MCF 10A (cell line): ENCODE data around the gene UNCX. TPM values are rescaled to one million over a fixed set of nuclear protein-coding genes. Genes with fewer than 3 reads are reported as not detected.
A peak's percentile ranks its signal among the peaks of the same experiment; 100 is the strongest.

Experiments used
- BruUV-seq: library from RNA; stranded (reverse); fragments of 400-500 nt; replicated peaks from 2 replicates; lab custom pipeline; 2021; lab: Mats Ljungman, UMichigan
- CTCF ChIA-PET: fragments of 300-600 bp; sonication (Branson Sonifier 250); formaldehyde crosslinking; extraction: SDS; loops from one replicate; lab custom pipeline; 2021; ENCODE audit warnings: antibody characterized with exemption, inconsistent platforms; lab: Yijun Ruan, JAX
- POLR2A ChIA-PET: fragments of 300-600, 350-650 bp; sonication (Branson Sonifier 250); formaldehyde crosslinking; extraction: SDS; loops from one replicate; lab custom pipeline; 2020; ENCODE audit warnings: antibody characterized with exemption, inconsistent platforms; lab: Yijun Ruan, JAX
- DNase-seq: peaks from one replicate; pipeline ENCODE4 v3.0.0-alpha.2; 2018; ENCODE audit not compliant: unreplicated experiment
- H3K27ac Mint-ChIP-seq: one replicate; pipeline ENCODE4 v1.8.0; 2022; ENCODE audit warnings: mild to moderate bottlenecking, low read depth, mixed read lengths; ENCODE audit not compliant: unreplicated experiment
- H3K27me3 Mint-ChIP-seq: one replicate; pipeline ENCODE4 v1.8.0; 2022; ENCODE audit warnings: mixed read lengths; ENCODE audit not compliant: insufficient read depth, unreplicated experiment
- H3K36me3 Mint-ChIP-seq: one replicate; pipeline ENCODE4 v1.8.0; 2022; ENCODE audit warnings: mild to moderate bottlenecking, moderate library complexity, mixed read lengths; ENCODE audit not compliant: insufficient read depth, unreplicated experiment
- H3K4me1 Mint-ChIP-seq: one replicate; pipeline ENCODE4 v1.8.0; 2022; ENCODE audit warnings: mixed read lengths; ENCODE audit not compliant: insufficient read depth, unreplicated experiment
- H3K4me3 Mint-ChIP-seq: one replicate; pipeline ENCODE4 v1.8.0; 2022; ENCODE audit warnings: mild to moderate bottlenecking, moderate library complexity, mixed read lengths; ENCODE audit not compliant: unreplicated experiment
- H3K9me3 Mint-ChIP-seq: one replicate; pipeline ENCODE4 v1.8.0; 2022; ENCODE audit warnings: mixed read lengths; ENCODE audit not compliant: unreplicated experiment
- intact Hi-C: fragments of 100-400 bp; cut with micrococcal nuclease; formaldehyde crosslinking; loops from 2 replicates; pipeline ENCODE4 v1.14.1; 2022
- total RNA-seq: library from RNA; stranded (reverse); gene quantifications from 2 replicates; pipeline ENCODE4 v1.2.3, GENCODE V29; 2022
- TF ChIP-seq, protein P1 (sequence below): fragments of 200-600 bp; IDR thresholded peaks from one replicate; pipeline ENCODE4 v1.8.0; 2022; ENCODE audit warnings: antibody characterized with exemption, mild to moderate bottlenecking; ENCODE audit not compliant: unreplicated experiment

Gene UNCX
- total RNA-seq, 1 experiment from 2014 or later, result not detected

DNA sequence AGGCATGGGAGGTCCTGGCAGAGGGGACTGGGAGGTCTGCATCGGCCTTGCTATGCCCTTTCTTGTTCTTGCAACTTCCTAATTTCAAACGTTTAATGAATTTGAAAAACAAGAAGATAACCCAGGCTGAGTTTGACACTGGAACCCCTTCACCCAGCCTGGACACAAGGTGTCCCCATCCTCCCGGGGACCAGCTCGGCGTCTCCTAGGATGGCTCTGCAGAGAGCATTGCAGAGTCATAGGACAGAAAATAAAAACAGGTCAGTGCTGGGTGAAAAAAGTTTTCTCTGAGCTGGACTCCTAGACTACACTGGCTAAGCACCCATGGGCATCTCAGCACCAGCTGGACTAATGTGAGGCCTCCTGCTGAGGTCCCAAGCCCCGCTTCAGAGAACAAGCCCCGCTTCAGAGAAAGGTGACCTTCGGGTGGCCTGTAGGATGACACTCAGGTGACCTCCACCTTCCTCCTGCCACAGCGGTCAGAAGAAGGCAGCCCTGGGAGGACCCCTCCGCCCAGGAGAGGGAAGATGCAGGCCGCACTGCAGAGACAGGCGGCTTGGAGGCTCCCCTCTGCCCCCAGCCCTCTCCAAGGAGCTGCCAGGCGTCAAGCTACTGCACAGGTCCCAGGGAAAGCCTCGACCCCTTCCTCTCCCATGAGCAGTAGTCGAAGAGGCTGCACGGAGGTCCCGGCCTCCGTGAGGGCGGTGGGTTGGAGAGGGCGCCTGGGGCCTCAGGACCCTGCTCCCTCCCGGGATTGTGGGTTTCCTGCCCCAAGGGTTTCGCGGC is 9.3 kb upstream of the UNCX start:
- DNase-seq, result no peak
- Mint-ChIP-seq H3K27me3 (peaks cover 74% of the 10 kb centered on the region), H3K36me3 (no peaks in the 10 kb centered on the region), H3K4me3 (no peak overlapping the region), H3K27ac (no peak overlapping the region), H3K4me1 (no peaks in the 10 kb centered on the region), H3K9me3 (no peaks in the 10 kb centered on the region)
- intact Hi-C loops, result no loop called here
- TF ChIP-seq, protein P1, sequence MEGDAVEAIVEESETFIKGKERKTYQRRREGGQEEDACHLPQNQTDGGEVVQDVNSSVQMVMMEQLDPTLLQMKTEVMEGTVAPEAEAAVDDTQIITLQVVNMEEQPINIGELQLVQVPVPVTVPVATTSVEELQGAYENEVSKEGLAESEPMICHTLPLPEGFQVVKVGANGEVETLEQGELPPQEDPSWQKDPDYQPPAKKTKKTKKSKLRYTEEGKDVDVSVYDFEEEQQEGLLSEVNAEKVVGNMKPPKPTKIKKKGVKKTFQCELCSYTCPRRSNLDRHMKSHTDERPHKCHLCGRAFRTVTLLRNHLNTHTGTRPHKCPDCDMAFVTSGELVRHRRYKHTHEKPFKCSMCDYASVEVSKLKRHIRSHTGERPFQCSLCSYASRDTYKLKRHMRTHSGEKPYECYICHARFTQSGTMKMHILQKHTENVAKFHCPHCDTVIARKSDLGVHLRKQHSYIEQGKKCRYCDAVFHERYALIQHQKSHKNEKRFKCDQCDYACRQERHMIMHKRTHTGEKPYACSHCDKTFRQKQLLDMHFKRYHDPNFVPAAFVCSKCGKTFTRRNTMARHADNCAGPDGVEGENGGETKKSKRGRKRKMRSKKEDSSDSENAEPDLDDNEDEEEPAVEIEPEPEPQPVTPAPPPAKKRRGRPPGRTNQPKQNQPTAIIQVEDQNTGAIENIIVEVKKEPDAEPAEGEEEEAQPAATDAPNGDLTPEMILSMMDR, result no peak
- BruUV-seq, result no TSS peak
- ChIA-PET CTCF (no interaction called here), POLR2A (interaction anchor here (0.5 kb wide), 1 partner anchor 761 kb away, joined by 4 read pairs; no protein-coding TSS in a partner anchor)

DNA sequence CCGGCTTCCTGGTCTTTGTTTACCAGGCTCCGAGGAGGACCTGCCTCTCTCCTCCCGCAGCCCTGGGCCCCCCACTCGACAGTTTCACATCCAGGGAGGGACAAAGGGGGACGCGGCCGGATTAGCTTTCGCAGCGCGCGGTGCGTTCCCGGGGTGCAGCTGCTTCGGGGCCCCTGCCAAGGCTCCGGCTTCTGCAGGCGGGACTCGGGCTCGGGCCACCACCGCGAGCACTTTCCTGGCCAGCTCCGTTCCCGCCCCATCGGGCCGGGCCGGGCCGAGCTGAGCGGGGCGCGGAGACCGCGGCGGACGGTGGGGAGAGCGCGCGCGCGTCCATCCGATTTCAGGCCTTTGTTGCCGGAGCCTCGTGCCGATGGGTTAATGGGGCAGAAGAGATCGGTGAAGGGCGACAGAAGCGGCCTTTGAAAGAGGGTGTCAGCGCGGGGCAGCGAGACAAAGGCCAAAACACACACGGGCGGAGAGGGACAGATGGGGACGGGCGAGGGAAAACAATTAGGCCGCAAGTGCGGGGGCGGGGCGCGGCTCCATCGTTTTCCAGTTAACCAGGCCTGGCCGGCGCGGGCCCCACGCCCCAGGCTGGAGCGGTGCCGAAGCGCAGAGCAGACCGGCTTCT is 8.5 kb upstream of the UNCX start:
- DNase-seq, result no peak
- Mint-ChIP-seq H3K27me3 (peaks cover 80% of the 10 kb centered on the region), H3K27ac (no peak overlapping the region), H3K4me3 (no peak overlapping the region), H3K36me3 (no peaks in the 10 kb centered on the region), H3K9me3 (no peaks in the 10 kb centered on the region), H3K4me1 (no peaks in the 10 kb centered on the region)
- intact Hi-C loops, result no loop called here
- BruUV-seq, result no TSS peak
- TF ChIP-seq, protein P1, result no peak
- POLR2A ChIA-PET, result no interaction called here
- CTCF ChIA-PET, result interaction anchor here (0.7 kb wide), 1 partner anchor 850 kb away, joined by 4 read pairs; no protein-coding TSS in a partner anchor

DNA sequence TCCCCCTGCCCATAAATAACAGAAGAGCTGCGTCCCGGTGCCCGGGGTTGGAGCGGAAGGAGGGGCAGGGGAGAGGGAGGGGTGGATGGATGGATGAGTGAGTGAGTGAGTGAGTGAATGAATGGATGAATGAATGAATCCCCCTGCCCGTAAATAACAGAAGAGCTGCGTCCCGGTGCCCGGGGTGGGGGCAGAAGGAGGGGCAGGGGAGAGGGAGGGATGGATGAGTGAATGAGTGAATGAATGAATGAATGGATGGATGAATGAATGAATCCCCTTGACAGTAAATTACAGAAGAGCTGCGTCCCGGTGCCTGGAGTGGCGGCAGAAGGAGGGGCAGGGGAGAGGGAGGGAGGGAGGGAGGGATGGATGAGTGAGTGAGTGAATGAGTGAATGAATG is 7.6 kb upstream of the UNCX start:
- intact Hi-C loops, result no loop called here
- no peaks in the 10 kb centered on the region for H3K36me3 Mint-ChIP-seq
- ChIA-PET POLR2A (no interaction called here), CTCF (interaction anchor here (0.7 to 1.5 kb wide), 2 partner anchors 187 to 849 kb away, joined by 4 read pairs; no protein-coding TSS in a partner anchor)
- no peak overlapping the region for H3K27ac Mint-ChIP-seq
- DNase-seq, result no peak
- H3K9me3 Mint-ChIP-seq, result no peaks in the 10 kb centered on the region
- H3K4me1 Mint-ChIP-seq, result no peaks in the 10 kb centered on the region
- TF ChIP-seq, protein P1, result no peak
- BruUV-seq, result no TSS peak
- no peak overlapping the region for H3K4me3 Mint-ChIP-seq
- H3K27me3 Mint-ChIP-seq, result peaks cover 73% of the 10 kb centered on the region

DNA sequence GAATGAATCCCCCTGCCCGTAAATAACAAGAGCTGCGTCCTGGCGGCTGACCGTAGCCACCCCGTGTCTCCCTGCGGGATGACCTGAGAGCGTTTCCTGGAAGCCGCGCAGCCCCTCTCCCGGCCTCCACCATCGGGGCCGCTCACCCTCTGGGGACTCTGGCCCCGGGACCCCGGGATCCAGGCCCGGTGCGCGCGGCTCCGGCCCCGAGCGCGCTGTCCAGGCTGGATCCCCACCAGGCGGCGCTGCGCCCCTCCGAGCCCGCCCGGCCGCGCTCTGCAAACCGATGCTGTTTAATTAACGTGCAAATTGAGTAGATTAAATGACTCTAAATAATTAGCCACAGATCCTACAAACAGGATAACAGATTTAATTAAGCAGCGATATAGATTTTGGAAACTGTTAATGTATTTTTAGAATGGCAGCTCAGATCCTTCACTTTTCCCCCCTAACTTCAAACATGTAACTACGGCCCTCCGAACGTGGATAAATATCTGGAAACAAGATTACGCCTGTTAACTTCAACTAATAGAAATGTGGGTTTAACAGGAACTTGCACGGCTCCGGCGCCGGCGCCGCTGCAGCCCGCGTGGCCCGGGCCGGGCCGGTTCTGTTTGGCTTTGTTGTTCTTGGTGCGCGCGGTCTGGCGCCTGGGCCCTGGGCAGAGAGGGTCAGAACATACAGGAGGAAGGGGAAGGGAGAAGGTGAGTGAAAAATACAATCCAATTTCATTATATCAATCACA is 7.1 kb upstream of the UNCX start:
- Mint-ChIP-seq H3K4me1 (no peaks in the 10 kb centered on the region), H3K4me3 (no peak overlapping the region), H3K36me3 (no peaks in the 10 kb centered on the region), H3K27ac (no peak overlapping the region), H3K9me3 (no peaks in the 10 kb centered on the region), H3K27me3 (peaks cover 67% of the 10 kb centered on the region)
- CTCF ChIA-PET, result interaction anchor here (0.8 to 1.5 kb wide), 4 partner anchors 10 to 208 kb away, joined by 3 to 5 read pairs (median 4); no protein-coding TSS in a partner anchor
- no TSS peak for BruUV-seq
- DNase-seq, result no peak
- intact Hi-C loops, result no loop called here
- TF ChIP-seq, protein P1, result peak; percentile 65
- POLR2A ChIA-PET, result no interaction called here
